Left ventricle myocardium superior (tissue), 1 donor: Measurements from ENCODE around the gene MTA3. TPM values are rescaled to one million over a fixed set of nuclear protein-coding genes. Genes with fewer than 3 reads are reported as not detected.

ENCODE experiments used
- ATAC-seq: fragments of 200-7000 bp; cut with Tn5 transposase; one replicate; pipeline ENCODE4 v1.9.1; 2020; ENCODE audit warnings: mild to moderate bottlenecking, moderate library complexity
- DNase-seq: peaks from one replicate; pipeline ENCODE4 v3.0.0-alpha.2; 2020
- intact Hi-C: fragments of 100-400 bp; cut with micrococcal nuclease; formaldehyde crosslinking; loops from one replicate; pipeline ENCODE4 v1.11.0; 2022
- total RNA-seq: library from RNA; stranded (reverse); fragmentation: NEBNext Ultra II Directional; extraction: Animal tissue kit (Norgen Biotek cat#: 25700); gene quantifications from one replicate; pipeline ENCODE4 v1.2.1, GENCODE V29; 2021
- donor health status: DM: no; HTN: yes; CAD: no; lungs with severe emphysema.

MTA3 gene
- total RNA-seq, 1 donor from 2014 or later = 17.6 TPM

DNA sequence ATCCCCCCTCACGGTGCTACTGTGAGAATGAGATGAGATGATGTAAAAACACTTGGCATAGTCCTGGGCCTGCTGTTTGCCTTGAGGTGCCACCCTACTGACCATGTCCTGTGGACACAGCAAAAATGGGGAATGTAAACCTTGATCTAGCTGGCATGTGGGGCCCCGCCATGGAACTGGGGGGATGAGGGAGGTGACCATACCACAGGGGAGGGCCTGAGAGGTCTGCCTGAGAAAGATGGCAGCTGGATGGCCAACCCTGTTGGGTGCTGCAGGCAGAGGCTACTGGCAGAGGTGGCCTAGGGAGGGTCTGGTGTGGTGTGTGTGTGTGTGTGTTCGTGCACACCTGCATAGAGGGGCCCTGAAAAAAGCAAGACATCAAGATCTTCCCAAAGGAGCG is 223.2 kb downstream of the MTA3 start:
- intact Hi-C loops = no loop called here
- DNase-seq (no peak), ATAC-seq (no peak)

DNA sequence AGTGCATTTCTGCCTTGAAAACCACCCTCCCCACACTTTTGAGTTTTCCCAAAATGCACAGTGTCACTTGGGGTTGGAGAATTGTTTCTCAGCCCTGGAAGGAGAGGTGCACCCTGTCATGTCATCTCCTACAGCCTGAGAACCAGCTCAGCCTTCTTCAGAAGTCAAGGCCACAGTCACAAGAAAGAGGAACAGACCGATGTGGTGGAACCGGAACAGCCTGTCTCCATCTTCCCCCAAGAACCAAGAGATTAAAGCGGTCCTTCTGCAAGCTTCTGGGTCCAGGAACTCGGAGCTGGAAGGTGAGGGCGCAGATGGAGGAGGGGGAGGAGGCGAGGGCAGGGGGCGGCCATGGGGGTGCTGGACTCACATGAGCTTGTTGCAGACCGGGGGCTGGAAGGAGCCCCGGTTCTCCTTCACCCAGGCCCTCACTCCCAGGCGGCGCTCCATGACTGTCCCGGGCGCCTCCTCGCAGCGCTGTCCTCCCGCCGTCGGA is 223.7 kb downstream of the MTA3 start:
- DNase-seq (no peak), ATAC-seq (peak; percentile 75)
- intact Hi-C loops = no loop called here

DNA sequence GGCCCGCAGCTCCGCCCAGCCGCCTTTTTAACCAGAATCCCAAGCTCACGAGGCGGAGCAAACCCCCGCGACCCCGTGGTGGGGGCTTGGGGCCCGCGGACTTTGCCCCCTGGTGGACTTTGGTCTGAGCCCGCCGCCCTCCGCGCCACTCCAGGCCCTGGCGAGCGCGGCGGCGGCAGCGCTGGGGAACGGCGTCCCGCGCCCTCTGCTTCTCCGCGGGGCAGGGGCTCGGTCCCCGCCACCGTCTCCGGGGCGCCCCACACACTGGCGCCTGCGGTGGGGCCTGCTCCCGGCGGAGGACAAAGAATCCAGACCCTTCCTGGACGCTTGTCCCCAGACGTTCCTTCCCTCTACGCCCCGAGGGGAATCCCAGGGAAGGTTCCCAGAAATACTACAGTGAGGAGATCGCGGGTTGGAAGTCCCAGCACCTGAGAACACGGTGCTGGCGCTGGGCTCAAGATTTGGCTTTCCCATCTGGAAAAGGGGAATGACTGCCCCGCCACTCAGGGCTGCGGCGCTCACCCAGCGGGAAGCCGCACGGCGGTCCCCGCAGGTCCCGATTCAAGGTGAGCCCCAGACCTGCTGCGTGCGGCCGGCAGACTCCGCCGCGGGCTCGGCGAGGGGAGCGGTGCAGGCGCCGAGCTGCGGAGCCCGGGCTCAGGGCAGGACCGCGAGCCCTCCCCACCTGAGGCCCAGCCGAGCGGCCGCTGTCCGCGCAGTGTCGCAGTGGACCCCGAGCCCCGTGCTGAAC is 224.3 kb downstream of the MTA3 start, which contains the start of gene HAAO:
Gene HAAO, minus strand, starts transcription at position 1 of the 751 bp plus-strand sequence. CDS start 47 bp downstream, outside the sequence.
- peak; percentile 68 for ATAC-seq
- intact Hi-C loops = no loop called here
- DNase-seq = peak; percentile 80

GRCh38 chr2:42793334-42794270 is 225.2 kb downstream of the MTA3 start:
- intact Hi-C loops = no loop called here
- no peak for DNase-seq
- ATAC-seq = peak; percentile 35

DNA sequence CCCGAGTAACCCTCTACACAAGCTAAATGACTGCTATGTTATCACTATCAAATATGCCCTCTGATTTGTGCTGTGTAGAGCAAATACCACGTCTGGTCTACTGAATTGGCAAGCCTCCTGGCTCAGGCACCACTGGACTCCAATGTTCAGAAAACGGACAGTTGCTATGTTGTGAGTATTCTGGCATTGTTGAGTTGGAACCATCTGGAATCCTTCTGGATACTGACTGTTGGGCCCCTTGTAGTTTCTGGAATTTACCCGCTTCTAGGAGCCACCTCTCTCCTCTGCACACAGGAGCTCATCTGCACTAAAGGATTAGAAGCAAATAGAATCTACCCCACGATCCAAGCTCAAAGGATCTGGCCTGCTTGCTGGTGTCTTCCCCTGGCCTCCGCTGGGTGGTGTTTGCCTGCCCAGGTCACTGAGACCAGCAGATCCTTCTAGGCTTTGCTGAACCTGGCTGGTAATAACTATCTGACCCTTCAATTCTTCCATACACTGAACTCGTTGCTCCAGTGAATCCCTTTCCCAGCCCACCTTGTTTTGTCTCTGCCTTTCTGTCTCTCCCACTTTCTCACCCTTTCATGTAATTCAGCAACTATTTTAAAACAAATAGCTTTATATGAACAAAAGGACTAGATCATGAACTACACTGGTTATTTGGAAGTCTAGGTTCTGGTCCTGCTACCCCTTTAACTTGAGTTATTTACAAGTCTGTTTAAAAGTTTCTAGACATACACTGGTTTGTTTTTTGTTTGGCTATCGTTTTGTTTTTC is 226.0 kb downstream of the MTA3 start:
- ATAC-seq = peak; percentile 4
- intact Hi-C loops = no loop called here
- DNase-seq = no peak

GRCh38 chr2:42795275-42795674 is 226.8 kb downstream of the MTA3 start:
- DNase-seq = no peak
- ATAC-seq = no peak
- intact Hi-C loops = no loop called here

DNA sequence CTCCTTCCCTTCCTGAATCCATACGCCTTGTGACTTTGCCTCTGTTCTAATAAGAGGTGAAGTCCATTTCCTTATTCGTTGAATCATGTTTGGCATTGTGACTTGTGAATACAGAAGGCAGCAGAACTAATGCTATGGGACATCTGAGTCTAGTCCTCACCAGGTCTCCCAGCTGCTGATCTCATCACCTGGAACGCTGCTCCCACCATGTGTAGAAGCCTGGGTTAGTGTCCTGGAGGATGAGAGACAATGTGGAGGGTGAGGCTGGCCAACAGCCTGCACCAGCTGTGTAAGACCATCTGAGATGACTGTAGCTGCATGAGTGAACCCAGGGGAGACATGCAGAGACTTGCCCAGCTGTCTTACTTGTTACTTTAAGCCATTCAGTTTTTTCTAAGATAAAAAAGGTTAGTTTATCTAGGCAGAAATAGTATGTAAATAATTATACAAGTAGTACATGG is 227.4 kb downstream of the MTA3 start:
- ATAC-seq = peak; percentile 25
- peak; percentile 48 for DNase-seq
- intact Hi-C loops = no loop called here

GRCh38 chr2:42796427-42797248 is 228.2 kb downstream of the MTA3 start:
- DNase-seq (no peak), ATAC-seq (no peak)
- intact Hi-C loops = no loop called here

DNA sequence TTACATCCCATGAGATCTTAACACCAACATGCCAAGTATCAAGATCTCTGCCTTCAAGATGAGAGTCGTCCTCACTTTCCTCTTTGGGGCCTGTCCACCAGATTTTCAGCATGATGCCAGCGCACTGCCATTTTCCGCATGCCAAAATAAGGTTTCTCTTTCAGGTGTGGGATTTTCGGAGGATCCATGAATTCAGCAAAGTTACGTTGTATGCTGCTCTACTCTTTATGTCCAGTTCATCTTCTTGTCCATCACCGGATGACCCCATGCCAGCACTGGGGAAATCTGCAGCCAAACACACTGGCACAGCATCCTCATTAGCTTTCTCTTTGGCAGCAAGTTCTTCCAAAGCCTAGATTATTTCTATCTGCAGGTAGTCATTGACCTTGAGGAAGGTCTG is 228.8 kb downstream of the MTA3 start:
- intact Hi-C loops = no loop called here
- ATAC-seq (no peak), DNase-seq (no peak)

DNA sequence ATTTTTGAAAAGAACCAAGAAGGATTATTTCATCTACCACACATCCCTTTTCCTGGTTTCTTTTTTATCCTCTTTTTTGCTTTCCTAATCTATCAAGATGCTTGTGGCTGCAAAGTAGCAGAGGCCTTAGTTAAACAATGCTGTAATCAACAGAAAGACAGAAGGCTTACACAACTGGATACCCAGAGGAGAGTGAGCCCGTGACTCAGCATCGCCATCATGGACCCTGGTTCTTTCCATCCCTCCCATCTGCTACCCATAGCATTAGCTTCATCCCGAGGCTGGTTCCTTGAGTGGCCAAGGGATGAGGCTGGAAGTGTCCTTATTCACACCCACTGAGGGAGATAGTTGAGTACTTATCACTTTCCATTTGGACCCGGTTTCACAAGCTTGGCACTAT is 231.4 kb downstream of the MTA3 start:
- no peak for DNase-seq
- no peak for ATAC-seq
- intact Hi-C loops = no loop called here

DNA sequence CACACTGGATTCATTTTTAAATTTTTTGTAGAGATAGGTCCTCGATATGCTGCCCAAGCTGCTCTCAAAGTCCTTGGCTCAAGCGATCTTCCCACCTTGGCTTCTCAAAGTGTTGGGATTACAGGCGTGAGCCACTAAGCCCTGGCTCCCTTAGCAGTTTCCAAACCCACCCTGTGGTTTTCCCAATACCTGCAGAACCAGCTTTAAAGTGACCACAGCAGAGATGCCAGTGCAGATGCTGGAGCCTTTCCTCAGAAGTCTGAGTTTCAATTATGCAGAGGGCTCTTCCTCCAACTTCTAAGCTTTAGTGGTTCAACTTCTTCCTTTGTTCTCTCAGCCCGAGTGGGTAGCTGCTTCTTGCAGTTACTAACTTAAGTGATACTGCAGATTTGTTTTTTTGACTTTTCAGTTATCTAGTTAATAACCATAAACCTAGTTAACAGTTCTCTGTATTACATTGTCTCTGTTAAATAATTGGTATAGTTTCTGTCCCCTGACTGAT is 232.1 kb downstream of the MTA3 start:
- ATAC-seq (no peak), DNase-seq (no peak)
- intact Hi-C loops = no loop called here

DNA sequence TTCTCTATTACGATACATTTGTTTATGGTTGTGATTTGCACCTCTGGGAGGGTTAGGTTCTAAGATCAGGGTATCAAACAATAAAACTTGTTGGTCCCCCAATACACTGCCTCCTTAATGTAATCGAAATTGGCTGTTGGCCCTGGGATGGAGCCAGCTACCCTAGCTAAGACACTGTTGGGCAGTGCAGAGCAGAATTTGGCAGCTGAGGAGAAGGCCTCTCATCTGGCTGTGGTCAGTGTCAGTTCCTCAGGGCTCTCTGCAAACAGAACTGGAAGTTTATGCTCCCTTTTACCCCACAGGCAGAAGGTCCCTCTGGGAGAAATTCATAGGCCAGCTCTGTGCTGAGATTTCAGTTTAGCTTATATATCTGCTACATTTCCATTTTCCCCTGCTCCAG is 232.5 kb downstream of the MTA3 start:
- intact Hi-C loops = no loop called here
- DNase-seq = no peak
- ATAC-seq = peak; percentile 25

DNA sequence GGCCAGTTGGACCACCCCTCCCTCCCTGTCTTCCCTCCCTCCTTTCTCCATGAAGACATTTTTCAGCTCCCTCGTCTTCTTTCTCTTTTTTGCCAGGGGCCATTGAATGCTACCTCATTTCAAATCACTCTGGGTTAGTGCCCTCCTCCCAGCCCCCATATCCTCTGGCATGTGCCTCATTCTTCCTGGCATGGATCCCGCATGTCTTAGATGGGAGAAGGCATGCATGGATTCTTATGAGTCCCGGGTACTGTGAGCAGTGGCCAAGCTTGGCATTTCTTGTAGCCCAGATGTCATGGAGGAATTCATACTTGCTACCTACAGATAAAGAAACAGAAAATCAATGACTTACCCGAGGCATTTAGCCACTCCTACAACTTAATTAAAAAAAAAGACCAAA is 232.9 kb downstream of the MTA3 start:
- intact Hi-C loops = no loop called here
- ATAC-seq = no peak
- no peak for DNase-seq

- intact Hi-C loops = no loop called here
- DNase-seq = no peak
- no peak for ATAC-seq
Measured at GRCh38 chr2:42802150-42802549, 233.7 kb downstream of the MTA3 start.

DNA sequence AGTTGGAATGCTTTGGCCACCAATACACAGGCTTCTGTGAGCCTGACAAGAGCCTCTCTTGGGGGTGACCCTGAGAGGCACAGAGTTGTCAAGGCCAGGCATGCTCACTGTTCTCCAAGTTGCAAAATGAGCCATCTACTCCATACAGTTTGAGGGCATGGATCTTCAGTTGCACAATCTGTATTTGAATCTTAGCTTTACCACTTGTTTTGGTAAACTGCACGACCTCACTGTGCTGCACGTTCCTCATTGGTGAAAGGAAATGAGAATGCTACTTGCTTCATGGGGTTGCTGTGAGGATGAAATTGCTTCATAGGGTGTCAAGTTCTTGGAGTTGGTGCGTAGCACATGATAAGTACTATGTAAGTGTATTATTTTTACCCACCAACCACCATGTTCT is 235.9 kb downstream of the MTA3 start:
- no peak for ATAC-seq
- intact Hi-C loops = no loop called here
- no peak for DNase-seq

DNA sequence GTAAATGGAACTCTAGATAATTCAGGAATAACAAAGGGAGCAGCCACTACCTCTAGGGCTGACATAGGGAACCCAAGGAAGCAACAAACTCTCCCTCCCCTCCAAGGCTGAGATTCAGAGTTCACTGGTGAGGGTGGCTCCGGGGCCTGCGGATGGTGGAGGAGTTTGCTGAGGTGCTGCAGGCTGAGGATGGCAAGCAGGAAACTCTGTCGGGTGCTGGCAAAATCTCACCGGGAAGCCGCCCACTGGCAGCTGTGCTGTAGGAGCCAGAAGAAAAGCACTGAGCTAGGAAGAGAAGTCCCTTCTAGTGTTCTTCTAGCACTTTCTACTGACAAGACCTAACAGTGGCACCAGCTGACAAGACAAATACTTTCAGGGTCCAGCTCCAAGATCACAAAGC is 236.5 kb downstream of the MTA3 start:
- intact Hi-C loops = no loop called here
- ATAC-seq = no peak
- no peak for DNase-seq
